T-helper 1 cell treated with Interleukin-12 subunit alpha and Interleukin-12 subunit beta and Interleukin-4 antibody, amounts not matched to agents 30 ng/mL and 1 ng/mL, for 36 hours (primary cell): ENCODE results near the gene MORN5. TPM values are rescaled to one million over a fixed set of nuclear protein-coding genes. Genes with fewer than 3 reads are reported as not detected.

Experiments used
- intact Hi-C: fragments of 100-400 bp; cut with micrococcal nuclease; formaldehyde crosslinking; loops from one replicate; pipeline ENCODE4 v1.15.1; 2024
- total RNA-seq: library from RNA; stranded (reverse); gene quantifications from 2 replicates; pipeline ENCODE4 v1.2.3, GENCODE V29; 2022

Gene MORN5
- total RNA-seq, 1 donor from 2014 or later = not detected

- intact Hi-C loops = no loop called here
Observed at GRCh38 chr9:122143296-122143695, 16.4 kb upstream of the MORN5 start.

GRCh38 chr9:122143876-122144405 is 15.8 kb upstream of the MORN5 start:
- intact Hi-C loops = no loop called here

GRCh38 chr9:122144836-122145591 is 14.7 kb upstream of the MORN5 start:
- intact Hi-C loops = no loop called here

GRCh38 chr9:122145592-122145863 is 14.2 kb upstream of the MORN5 start:
- intact Hi-C loops = no loop called here

GRCh38 chr9:122151267-122151828 is 8.4 kb upstream of the MORN5 start:
- intact Hi-C loops = loop anchor here (10.0 kb wide), 2 partner anchors 753 to 793 kb away; partner anchors contain the start of genes RABGAP1 and RC3H2

GRCh38 chr9:122155796-122156195 is 3.9 kb upstream of the MORN5 start:
- intact Hi-C loops = loop anchor here (10.0 kb wide), 2 partner anchors 749 to 789 kb away; partner anchors contain the start of genes RABGAP1 and RC3H2

GRCh38 chr9:122158202-122158601 is 1.5 kb upstream of the MORN5 start:
- intact Hi-C loops = loop anchor here (10.0 kb wide), 2 partner anchors 747 to 787 kb away; partner anchors contain the start of genes RABGAP1 and RC3H2

GRCh38 chr9:122159925-122160246 is 178 bp downstream of the MORN5 start:
- intact Hi-C loops = loop anchor here (1.0 to 10.0 kb wide), 10 partner anchors 35 to 1108 kb away; partner anchors contain the start of genes MRRF, PDCL, RABGAP1 and RBM18

GRCh38 chr9:122162415-122162814 is 2.7 kb downstream of the MORN5 start:
- intact Hi-C loops = no loop called here

GRCh38 chr9:122164286-122164685 is 4.6 kb downstream of the MORN5 start:
- intact Hi-C loops = no loop called here

- intact Hi-C loops = no loop called here
Observed at GRCh38 chr9:122168356-122168755, 8.6 kb downstream of the MORN5 start.

- intact Hi-C loops = no loop called here
Observed at GRCh38 chr9:122172131-122172530, 12.4 kb downstream of the MORN5 start.

- intact Hi-C loops = no loop called here
Observed at GRCh38 chr9:122173670-122174069, 14.0 kb downstream of the MORN5 start.

GRCh38 chr9:122176916-122177315 is 17.2 kb downstream of the MORN5 start:
- intact Hi-C loops = no loop called here

- intact Hi-C loops = no loop called here
Observed at GRCh38 chr9:122179054-122179689, 19.5 kb downstream of the MORN5 start.

GRCh38 chr9:122179690-122180074 is 20.0 kb downstream of the MORN5 start:
- intact Hi-C loops = no loop called here

- intact Hi-C loops = no loop called here
Observed at GRCh38 chr9:122180633-122181032, 20.9 kb downstream of the MORN5 start.

GRCh38 chr9:122183501-122183900 is 23.8 kb downstream of the MORN5 start:
- intact Hi-C loops = no loop called here

GRCh38 chr9:122184551-122184950 is 24.8 kb downstream of the MORN5 start:
- intact Hi-C loops = no loop called here

GRCh38 chr9:122186301-122186700 is 26.6 kb downstream of the MORN5 start:
- intact Hi-C loops = no loop called here

GRCh38 chr9:122186777-122187470 is 27.2 kb downstream of the MORN5 start:
- intact Hi-C loops = no loop called here

- intact Hi-C loops = no loop called here
Observed at GRCh38 chr9:122188369-122188768, 28.7 kb downstream of the MORN5 start.
